Eye (tissue), 1 donor: ENCODE results near the gene LRRC75B.
"Not testable (repeated sequence)": the region's sequence is repeated elsewhere in the genome, so short reads cannot be mapped to it uniquely, and the experiment has no call there.

Experiments used
- DNase-seq: peaks from one replicate; pipeline ENCODE4 v3.0.0-alpha.2; 2015

The LRRC75B gene, protein sequence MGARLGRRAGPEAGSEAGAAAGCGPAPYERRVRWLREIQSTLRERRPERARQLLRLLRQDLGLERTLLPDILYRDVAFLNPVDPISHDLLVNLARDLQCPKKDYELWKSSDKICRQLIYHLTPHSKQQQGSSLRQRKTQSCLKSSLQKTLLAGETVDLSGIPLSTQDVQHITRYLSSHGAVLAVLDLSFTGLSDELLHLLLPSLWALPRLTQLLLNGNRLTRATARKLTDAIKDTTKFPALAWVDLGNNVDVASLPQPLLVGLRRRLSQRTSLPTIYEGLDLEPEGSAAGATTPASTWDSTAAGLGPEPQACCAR

GRCh38 chr22:24592851-24593558, at the start of gene LRRC75B:
Gene LRRC75B, minus strand, starts transcription at chr22:24593073. Its CDS starts 34 bp downstream, at chr22:24593039.
- peak; percentile 90 for DNase-seq

- DNase-seq = not testable (repeated sequence)
Measured at GRCh38 chr22:24642307-24642706, 49.4 kb upstream of the LRRC75B start.

DNA sequence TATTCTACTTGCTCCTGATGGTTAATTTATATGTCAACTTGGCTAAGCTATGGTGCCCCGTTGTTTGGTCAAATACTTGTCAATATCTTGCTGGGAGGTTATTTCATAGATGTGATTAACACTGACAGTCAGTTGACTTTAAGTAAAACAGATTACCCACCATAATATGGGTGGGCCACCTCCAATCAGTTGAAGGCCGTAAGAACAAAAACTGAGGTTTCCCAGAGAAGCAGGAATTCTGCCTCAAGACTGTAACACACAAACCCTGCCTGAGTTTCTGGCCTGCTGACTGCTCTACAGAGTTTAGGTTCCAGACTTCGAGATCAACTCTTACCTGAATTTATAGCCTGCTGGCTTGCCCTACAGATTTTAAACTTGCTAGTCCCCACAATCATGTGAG, 43.6 kb upstream of the LRRC75B start:
- not testable (repeated sequence) for DNase-seq

- not testable (repeated sequence) for DNase-seq
Measured at GRCh38 chr22:24634776-24635389, 42.0 kb upstream of the LRRC75B start.

DNA sequence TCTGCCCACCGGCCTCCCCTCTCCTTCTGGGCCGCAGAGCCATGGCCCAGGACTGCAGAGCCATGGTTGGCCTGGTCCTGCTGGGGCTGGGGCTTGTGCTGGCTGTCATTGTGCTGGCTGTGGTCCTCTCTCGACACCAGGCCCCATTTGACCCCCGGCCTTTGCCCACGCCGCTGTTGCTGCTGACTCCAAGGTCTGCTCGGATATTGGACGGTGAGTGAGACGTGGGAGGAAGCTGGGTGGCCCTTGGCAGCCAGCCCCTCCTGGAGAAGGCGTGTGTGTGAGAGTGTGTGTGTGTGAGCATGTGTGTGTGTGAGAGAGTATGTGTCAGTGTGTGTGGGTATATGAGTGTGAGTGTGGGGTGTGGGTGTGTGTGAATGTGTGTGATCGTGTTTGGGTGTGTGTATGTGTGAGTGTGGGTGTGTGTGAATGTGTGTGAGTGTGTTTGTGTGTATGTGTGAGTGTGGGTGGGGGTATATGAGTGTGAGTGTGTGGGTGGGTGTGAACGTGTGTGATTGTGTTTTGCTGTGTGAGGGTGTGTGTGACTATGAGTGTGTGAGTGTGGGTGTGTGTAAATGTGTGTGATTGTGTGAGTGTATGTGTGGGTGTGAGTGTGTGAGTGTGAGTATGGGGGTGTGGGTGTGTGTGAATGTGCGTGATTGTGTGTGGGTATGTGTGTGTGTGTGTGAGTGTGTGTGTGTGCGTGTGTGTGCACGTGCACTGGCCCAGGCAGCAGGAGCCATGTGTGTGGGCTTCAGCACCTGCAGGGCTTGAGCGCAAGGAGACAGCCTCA, 40.6 kb upstream of the LRRC75B start:
- DNase-seq = not testable (repeated sequence)

DNA sequence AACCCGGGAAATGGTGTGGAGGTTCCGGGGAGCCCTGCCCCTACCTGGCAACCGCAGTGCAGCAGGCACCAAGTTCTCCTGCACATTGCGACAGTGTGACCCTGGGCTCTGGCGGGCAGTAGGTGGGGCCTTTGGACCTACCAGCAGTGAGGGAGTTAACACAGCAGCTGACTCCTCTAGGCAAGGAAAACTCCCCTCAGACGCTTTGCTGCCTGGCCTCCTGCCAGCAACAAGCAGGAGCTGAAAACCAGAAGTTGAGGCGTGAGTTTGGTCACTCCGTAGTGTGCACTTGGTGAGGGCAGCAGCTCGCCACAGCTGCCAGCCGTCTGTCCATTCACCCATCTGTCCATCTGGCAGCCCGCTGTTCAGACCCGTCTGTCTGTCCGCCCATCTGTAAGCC, 39.8 kb upstream of the LRRC75B start:
- DNase-seq = peak; percentile 30

- DNase-seq = peak; percentile 24
Measured at GRCh38 chr22:24631430-24632122, 38.7 kb upstream of the LRRC75B start.

DNA sequence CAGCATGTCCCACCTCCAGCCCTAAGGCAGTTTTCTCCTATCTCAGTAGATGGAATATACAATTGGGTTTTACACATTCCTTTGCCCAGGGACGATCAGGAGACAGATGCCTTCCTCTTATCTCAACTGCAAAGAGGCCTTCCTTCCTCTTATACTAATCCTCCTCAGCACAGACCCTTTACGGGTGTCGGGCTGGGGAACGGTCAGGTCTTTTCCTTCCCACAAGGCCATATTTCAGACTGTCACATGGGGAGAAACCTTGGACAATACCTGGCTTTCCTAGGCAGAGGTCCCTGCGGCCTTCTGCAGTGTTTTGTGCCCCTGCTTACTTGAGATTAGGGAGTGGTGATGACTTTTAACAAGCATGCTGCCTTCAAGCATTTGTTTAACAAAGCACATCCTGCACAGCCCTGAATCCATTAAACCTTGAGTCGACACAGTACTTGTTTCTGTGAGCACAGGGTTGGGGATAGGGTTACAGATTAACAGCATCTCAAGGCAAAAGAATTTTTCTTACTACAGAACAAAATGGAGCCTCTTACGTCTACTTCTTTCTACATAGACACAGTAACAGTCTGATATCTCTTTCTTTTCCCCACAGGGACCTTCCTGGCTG, 38.0 kb upstream of the LRRC75B start:
- DNase-seq = peak; percentile 6

GRCh38 chr22:24629069-24629468, 36.2 kb upstream of the LRRC75B start:
- peak; percentile 23 for DNase-seq

- not testable (repeated sequence) for DNase-seq
Measured at GRCh38 chr22:24627911-24628310, 35.0 kb upstream of the LRRC75B start.

DNA sequence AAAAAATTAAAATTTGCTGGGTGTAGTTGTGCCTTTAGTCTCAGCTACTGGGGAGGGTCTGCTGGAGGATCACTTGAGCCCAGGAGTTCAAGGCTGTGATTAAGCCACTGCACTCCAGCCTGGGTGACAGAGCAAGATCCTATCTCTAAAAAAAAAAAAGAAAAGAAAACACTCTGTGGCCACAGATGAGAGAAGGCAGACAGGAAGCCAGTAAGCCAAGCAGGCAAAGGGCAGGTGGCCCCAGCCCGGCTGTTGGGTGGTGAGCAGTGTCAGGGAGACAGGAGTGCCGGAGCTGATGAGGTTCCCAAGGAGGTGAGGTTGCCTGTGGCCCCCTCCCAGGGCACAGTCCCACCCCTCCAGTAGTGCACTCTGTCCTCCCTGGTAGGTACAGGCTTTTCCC, 29.7 kb upstream of the LRRC75B start:
- DNase-seq = not testable (repeated sequence)

GRCh38 chr22:24621244-24621643, 28.4 kb upstream of the LRRC75B start:
- DNase-seq = not testable (repeated sequence)

DNA sequence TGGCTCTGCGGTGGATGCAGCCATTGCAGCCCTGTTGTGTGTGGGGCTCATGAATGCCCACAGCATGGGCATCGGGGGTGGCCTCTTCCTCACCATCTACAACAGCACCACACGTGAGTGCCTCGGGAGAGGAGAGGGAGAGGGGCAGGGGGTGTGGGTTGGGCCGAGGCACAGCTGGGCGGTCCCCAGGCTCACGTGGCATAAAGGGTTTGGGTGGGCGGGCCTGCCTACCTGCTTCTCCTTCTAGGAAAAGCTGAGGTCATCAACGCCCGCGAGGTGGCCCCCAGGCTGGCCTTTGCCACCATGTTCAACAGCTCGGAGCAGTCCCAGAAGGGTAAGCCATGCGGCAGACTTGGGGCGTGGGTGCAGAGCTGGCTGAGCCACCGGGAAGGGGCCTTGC, 21.9 kb upstream of the LRRC75B start:
- not testable (repeated sequence) for DNase-seq

DNA sequence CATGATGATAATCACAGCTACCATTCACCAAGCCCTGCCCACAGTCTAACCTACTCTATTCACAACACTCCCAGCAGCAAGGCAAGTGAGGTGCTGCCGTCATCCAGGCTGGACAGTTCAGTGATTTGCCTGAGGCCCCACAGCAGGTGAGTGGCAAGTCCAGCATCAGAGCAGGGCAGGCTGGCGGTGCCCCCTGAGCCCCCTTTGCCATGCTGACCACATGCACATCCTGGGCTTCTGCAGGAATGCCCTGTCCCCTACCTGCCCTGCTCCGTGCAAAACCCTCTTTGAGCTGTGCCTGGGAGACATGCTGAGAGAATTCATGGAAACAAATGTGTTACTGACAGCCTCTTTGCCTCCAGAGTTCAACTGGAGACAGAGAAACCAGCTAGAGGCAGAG, 17.0 kb upstream of the LRRC75B start:
- not testable (repeated sequence) for DNase-seq

DNA sequence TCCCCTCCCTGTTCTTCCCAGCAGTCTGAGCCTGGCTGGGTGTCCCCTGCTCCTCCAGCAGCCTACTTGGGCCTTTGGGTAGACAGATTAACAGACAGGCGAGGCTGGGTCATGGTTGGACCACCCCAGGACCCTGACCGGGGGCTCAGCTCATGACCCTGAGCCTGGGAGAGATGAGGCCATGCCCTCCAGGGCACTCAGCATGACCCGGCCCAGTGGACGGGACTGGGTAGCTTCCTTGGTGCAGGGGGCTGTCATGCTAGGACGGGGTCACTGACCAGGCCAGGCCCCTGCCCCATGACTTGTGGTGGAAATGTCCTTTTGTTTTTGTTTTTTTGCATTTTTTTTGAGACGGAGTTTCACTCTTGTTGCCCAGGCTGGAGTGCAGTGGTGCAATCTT, 15.5 kb upstream of the LRRC75B start:
- not testable (repeated sequence) for DNase-seq

- not testable (repeated sequence) for DNase-seq
Measured at GRCh38 chr22:24607429-24607983, 14.6 kb upstream of the LRRC75B start.

DNA sequence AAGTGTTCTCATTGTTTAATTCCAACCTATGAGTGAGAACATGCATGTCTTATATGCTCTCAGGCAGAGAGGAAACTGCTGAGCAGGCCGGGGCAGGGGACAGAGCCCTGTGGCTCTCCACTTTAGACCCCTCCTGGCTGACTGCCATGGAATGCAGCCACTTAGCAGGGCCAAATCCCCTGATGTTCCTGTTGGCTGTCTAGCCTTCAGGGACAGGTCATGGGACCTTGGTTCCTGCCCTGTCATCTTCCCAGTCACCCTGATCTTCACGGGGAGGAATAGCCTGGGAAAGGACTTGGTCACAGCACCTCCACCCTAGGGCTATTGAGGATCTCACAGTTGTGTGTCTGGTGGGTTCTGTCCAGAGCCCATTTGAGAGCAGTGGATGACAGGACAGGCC, 13.5 kb upstream of the LRRC75B start:
- not testable (repeated sequence) for DNase-seq

DNA sequence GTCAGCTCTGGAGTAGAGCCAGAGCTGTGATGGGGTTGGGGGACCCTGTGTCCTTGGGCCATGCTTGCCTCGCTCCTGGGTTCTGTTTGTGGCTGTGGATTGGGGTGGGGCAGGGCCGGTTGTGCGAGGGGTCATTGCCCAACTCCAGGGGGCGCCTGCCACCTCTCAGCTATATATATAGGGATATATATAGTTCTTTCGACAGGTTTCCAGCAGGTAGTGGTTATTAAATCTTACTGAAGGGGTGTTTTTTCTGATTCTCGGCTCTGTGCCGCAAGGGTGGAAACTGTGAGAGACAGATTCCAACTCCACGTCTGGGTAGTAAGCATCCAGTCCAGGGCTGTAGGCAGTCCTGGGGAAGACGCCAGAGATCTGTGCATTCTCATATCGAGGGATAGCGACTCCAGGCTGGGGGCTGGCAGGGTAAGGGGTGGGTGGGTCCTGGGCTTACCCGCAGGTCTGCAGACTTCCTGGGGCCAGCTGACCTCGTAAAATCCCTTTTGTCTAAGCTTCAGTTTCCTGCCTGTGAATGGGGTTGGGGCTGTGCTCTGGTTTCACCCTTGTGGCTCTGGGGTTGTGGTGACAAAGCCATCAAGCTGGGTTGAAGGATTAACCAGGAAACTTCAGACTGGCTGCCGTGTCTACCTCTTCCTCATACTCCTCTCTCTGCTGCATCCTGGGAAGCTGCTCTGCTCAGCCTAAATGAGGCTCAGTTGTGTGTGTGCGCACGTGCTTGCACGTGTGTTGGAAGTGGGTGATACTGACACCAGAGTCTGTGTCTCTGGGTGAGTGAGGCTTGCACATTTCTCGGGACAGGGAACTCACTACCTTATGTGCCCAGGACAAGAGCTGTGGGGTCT, 11.1 kb upstream of the LRRC75B start:
- DNase-seq = not testable (repeated sequence)

- DNase-seq = not testable (repeated sequence)
Measured at GRCh38 chr22:24602847-24603769, 10.2 kb upstream of the LRRC75B start, which contains the start of gene GGT1. Gene GGT1, plus strand, starts transcription at chr22:24603193. Its CDS starts 7,889 bp downstream, at chr22:24611082.
